ENCODE measurements around the gene CTNNA3.

Gene CTNNA3

DNA sequence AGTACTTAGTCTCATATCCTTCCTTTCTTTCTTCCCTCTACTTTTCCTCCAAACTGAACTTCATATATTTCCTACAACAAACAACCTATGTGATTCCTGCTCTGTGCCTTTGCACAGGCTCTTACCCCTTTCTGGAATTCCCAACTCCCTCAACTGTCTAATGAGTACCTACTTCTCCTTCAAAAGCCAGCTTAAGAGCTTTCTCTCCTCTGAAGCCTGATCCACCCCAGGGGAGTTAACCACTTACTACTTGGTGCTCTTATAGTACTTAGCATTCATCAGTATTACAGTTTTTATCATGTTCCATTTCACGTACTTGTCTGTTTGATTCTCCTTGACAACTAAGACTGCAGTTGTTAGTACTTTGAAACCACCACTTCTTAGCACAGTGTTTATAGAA, 524.0 kb downstream of the CTNNA3 start:
- Histone ChIP-seq H3K36me3 (ENCODE audit: control insufficient read depth in 4 of 4, insufficient read depth in 4 of 4, low read length in 3 of 4) (no peaks in the 10 kb centered on the region), H3K27me3 (replicated peaks in 2 of 5; ENCODE audit: control insufficient read depth in 4 of 5, insufficient read depth in 5 of 5, low read length in 4 of 5) (no peaks in the 10 kb centered on the region), H3K27ac (ENCODE audit: insufficient read depth in 1 of 2, low read depth in 1 of 2, low read length in 2 of 2, poor library complexity in 1 of 2, severe bottlenecking in 2 of 2) (no peak overlapping the region), H3K4me3 (ENCODE audit: control insufficient read depth in 1 of 7, extremely low read depth in 1 of 7, insufficient read depth in 4 of 7, low read depth in 2 of 7, low read length in 6 of 7) (no peak overlapping the region), H3K4me1 (ENCODE audit: control extremely low read depth in 1 of 4, control insufficient read depth in 4 of 4, insufficient read depth in 4 of 4, low read length in 3 of 4) (no peaks in the 10 kb centered on the region), H3K9me3 (ENCODE audit: control extremely low read depth in 1 of 5, control insufficient read depth in 4 of 5, insufficient read depth in 2 of 5, low read depth in 1 of 5, low read length in 4 of 5) (peaks cover 0 to 5% (median 0%) of the 10 kb centered on the region in 5 experiments)
- no peak for DNase-seq
- ChIA-PET CTCF (no interaction called here), POLR2A (no interaction called here)
- whole genome bisulfite sequencing (ENCODE audit: insufficient coverage): no CpG with 5 or more reads among the region's 1 CpG

DNA sequence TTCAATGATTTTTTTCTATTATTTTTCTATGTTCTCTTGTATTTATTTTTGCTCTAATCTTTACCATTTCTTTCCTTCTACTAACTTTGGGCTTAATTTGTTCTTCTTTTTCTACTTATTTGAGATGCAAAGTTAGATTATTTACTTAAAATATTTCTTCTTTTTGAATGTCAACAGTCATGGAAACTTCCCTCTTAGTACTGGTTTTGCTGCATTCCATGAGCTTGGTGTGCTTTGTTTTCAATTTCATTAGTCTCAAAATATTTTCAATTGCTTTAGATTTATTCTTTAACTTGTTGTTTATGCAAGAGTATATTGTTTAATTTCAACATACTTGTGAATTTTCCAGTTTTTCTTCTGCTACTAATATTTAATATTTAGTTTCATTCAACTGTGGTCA, 539.8 kb downstream of the CTNNA3 start:
- CTCF ChIA-PET: no interaction called here
- H3K9me3 ChIP-seq (ENCODE audit: control extremely low read depth in 1 of 5, control insufficient read depth in 4 of 5, insufficient read depth in 2 of 5, low read depth in 1 of 5, low read length in 4 of 5): peaks cover 0 to 3% (median 0%) of the 10 kb centered on the region in 5 experiments
- no peak overlapping the region for H3K4me3 ChIP-seq (ENCODE audit: control insufficient read depth in 1 of 7, extremely low read depth in 1 of 7, insufficient read depth in 4 of 7, low read depth in 2 of 7, low read length in 6 of 7)
- POLR2A ChIA-PET: no interaction called here
- no peaks in the 10 kb centered on the region for H3K36me3 ChIP-seq (ENCODE audit: control insufficient read depth in 4 of 4, insufficient read depth in 4 of 4, low read length in 3 of 4)
- H3K27ac ChIP-seq (ENCODE audit: insufficient read depth in 1 of 2, low read depth in 1 of 2, low read length in 2 of 2, poor library complexity in 1 of 2, severe bottlenecking in 2 of 2): no peak overlapping the region
- no peak for DNase-seq
- no peaks in the 10 kb centered on the region for H3K27me3 ChIP-seq (replicated peaks in 2 of 5; ENCODE audit: control insufficient read depth in 4 of 5, insufficient read depth in 5 of 5, low read length in 4 of 5)
- H3K4me1 ChIP-seq (ENCODE audit: control extremely low read depth in 1 of 4, control insufficient read depth in 4 of 4, insufficient read depth in 4 of 4, low read length in 3 of 4): no peaks in the 10 kb centered on the region

DNA sequence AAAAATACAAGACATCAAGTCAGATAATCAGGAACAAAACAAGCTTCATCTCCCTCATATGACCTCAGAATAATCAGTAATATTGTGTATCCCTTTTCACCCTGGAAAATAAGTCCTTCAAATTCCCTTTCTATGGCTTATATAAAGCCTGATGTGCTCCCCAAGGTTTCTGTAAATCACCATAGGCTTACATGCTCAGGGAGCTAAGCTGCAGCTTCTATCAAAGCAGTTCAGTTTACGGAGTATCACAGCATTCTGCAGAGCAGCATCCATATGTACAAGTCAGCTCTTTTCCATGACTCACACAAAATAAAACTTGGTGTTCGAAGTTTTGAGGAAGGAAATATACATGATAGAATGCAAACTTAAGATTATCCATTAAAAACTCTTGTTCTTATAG, 544.5 kb downstream of the CTNNA3 start:
- Histone ChIP-seq H3K4me1 (ENCODE audit: control extremely low read depth in 1 of 4, control insufficient read depth in 4 of 4, insufficient read depth in 4 of 4, low read length in 3 of 4) (no peaks in the 10 kb centered on the region), H3K27ac (ENCODE audit: insufficient read depth in 1 of 2, low read depth in 1 of 2, low read length in 2 of 2, poor library complexity in 1 of 2, severe bottlenecking in 2 of 2) (no peak overlapping the region), H3K4me3 (ENCODE audit: control insufficient read depth in 1 of 7, extremely low read depth in 1 of 7, insufficient read depth in 4 of 7, low read depth in 2 of 7, low read length in 6 of 7) (no peak overlapping the region), H3K27me3 (replicated peaks in 2 of 5; ENCODE audit: control insufficient read depth in 4 of 5, insufficient read depth in 5 of 5, low read length in 4 of 5) (no peaks in the 10 kb centered on the region), H3K36me3 (ENCODE audit: control insufficient read depth in 4 of 4, insufficient read depth in 4 of 4, low read length in 3 of 4) (no peaks in the 10 kb centered on the region), H3K9me3 (ENCODE audit: control extremely low read depth in 1 of 5, control insufficient read depth in 4 of 5, insufficient read depth in 2 of 5, low read depth in 1 of 5, low read length in 4 of 5) (no peaks in the 10 kb centered on the region)
- ChIA-PET CTCF (no interaction called here), POLR2A (no interaction called here)
- 100% methylated on average over 1 of the region's 2 CpGs for WGBS (ENCODE audit: insufficient coverage)
- no peak for DNase-seq

DNA sequence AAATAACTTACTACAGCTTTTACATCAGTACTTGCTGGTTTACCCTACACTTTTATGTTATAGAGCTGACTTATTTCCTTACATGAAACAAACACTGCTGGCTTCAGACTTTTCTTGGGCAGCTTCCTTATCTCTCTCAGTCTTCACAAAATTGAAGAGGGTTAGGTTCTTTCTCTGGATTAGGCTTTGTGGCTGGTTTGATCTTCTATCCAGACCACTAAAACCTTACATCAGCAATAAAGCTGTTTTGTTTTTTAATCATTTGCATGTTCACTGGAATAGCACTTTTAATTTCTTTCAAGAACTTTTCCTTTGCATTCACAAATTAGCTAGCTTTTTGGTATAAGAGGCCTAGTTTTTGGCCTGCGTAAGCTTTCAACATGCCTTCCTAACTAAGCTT, 551.5 kb downstream of the CTNNA3 start:
- no peaks in the 10 kb centered on the region for H3K4me1 ChIP-seq (ENCODE audit: control extremely low read depth in 1 of 4, control insufficient read depth in 4 of 4, insufficient read depth in 4 of 4, low read length in 3 of 4)
- no peak overlapping the region for H3K4me3 ChIP-seq (ENCODE audit: control insufficient read depth in 1 of 7, extremely low read depth in 1 of 7, insufficient read depth in 4 of 7, low read depth in 2 of 7, low read length in 6 of 7)
- WGBS (ENCODE audit: insufficient coverage): 100% methylated on average over 1 of the region's 1 CpG
- no peaks in the 10 kb centered on the region for H3K27me3 ChIP-seq (replicated peaks in 2 of 5; ENCODE audit: control insufficient read depth in 4 of 5, insufficient read depth in 5 of 5, low read length in 4 of 5)
- ChIA-PET CTCF (no interaction called here), POLR2A (no interaction called here)
- no peaks in the 10 kb centered on the region for H3K36me3 ChIP-seq (ENCODE audit: control insufficient read depth in 4 of 4, insufficient read depth in 4 of 4, low read length in 3 of 4)
- no peak overlapping the region for H3K27ac ChIP-seq (ENCODE audit: insufficient read depth in 1 of 2, low read depth in 1 of 2, low read length in 2 of 2, poor library complexity in 1 of 2, severe bottlenecking in 2 of 2)
- no peaks in the 10 kb centered on the region for H3K9me3 ChIP-seq (ENCODE audit: control extremely low read depth in 1 of 5, control insufficient read depth in 4 of 5, insufficient read depth in 2 of 5, low read depth in 1 of 5, low read length in 4 of 5)
- no peak for DNase-seq

DNA sequence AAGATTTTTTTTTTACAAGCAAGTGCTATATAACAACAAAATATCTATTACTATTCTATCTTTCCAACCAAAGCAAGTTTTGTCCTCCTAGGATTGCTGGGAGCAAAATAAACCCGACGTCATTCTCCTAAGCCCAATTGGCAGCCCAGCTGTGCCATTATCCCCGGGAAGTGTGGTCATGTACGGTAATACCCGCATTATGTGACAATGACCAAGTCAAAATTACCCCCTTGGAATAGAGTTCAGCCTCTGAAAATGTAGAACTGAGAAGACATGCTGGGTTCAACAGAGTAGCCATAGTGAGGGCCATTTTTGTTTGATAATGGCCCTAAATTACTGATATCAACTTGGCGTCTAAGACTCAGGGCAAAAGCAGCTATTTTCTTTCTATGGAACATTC, 554.7 kb downstream of the CTNNA3 start:
- H3K4me3 ChIP-seq (ENCODE audit: control insufficient read depth in 1 of 7, extremely low read depth in 1 of 7, insufficient read depth in 4 of 7, low read depth in 2 of 7, low read length in 6 of 7): no peak overlapping the region
- no peaks in the 10 kb centered on the region for H3K27me3 ChIP-seq (replicated peaks in 2 of 5; ENCODE audit: control insufficient read depth in 4 of 5, insufficient read depth in 5 of 5, low read length in 4 of 5)
- WGBS (ENCODE audit: insufficient coverage): 60% methylated on average over 5 of the region's 6 CpGs
- no peak for DNase-seq
- ChIA-PET POLR2A (no interaction called here), CTCF (interaction anchor here (0.7 kb wide), 2 partner anchors 11 to 1053 kb away, joined by 3 read pairs; no protein-coding TSS in a partner anchor)
- H3K36me3 ChIP-seq (ENCODE audit: control insufficient read depth in 4 of 4, insufficient read depth in 4 of 4, low read length in 3 of 4): no peaks in the 10 kb centered on the region
- H3K4me1 ChIP-seq (ENCODE audit: control extremely low read depth in 1 of 4, control insufficient read depth in 4 of 4, insufficient read depth in 4 of 4, low read length in 3 of 4): no peaks in the 10 kb centered on the region
- H3K9me3 ChIP-seq (ENCODE audit: control extremely low read depth in 1 of 5, control insufficient read depth in 4 of 5, insufficient read depth in 2 of 5, low read depth in 1 of 5, low read length in 4 of 5): no peaks in the 10 kb centered on the region
- no peak overlapping the region for H3K27ac ChIP-seq (ENCODE audit: insufficient read depth in 1 of 2, low read depth in 1 of 2, low read length in 2 of 2, poor library complexity in 1 of 2, severe bottlenecking in 2 of 2)

DNA sequence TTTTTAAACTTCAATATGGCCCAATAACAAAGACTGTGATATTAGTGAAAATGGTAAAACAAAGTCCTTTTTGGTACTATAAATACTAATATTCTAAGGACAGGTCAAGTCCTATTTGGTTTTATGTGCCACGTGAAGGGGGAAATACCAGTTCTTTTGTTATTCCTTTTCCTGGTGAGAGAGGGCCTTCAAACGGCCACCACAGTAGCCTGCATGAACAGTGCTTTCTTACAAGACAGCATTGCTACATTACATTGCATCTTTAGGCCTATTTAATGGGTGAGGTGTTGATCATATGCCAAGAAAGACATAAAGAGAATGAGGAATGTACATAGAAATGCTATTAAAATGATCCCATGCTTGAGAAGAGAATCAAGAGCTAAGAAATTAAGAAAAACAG, 555.4 kb downstream of the CTNNA3 start:
- CTCF ChIA-PET: interaction anchor here (0.7 to 0.9 kb wide), 2 partner anchors 14 to 1053 kb away, joined by 3 read pairs; no protein-coding TSS in a partner anchor
- POLR2A ChIA-PET: no interaction called here
- no peaks in the 10 kb centered on the region for H3K4me1 ChIP-seq (ENCODE audit: control extremely low read depth in 1 of 4, control insufficient read depth in 4 of 4, insufficient read depth in 4 of 4, low read length in 3 of 4)
- no peak overlapping the region for H3K4me3 ChIP-seq (ENCODE audit: control insufficient read depth in 1 of 7, extremely low read depth in 1 of 7, insufficient read depth in 4 of 7, low read depth in 2 of 7, low read length in 6 of 7)
- no peaks in the 10 kb centered on the region for H3K9me3 ChIP-seq (ENCODE audit: control extremely low read depth in 1 of 5, control insufficient read depth in 4 of 5, insufficient read depth in 2 of 5, low read depth in 1 of 5, low read length in 4 of 5)
- H3K27ac ChIP-seq (ENCODE audit: insufficient read depth in 1 of 2, low read depth in 1 of 2, low read length in 2 of 2, poor library complexity in 1 of 2, severe bottlenecking in 2 of 2): no peak overlapping the region
- no peaks in the 10 kb centered on the region for H3K36me3 ChIP-seq (ENCODE audit: control insufficient read depth in 4 of 4, insufficient read depth in 4 of 4, low read length in 3 of 4)
- H3K27me3 ChIP-seq (replicated peaks in 2 of 5; ENCODE audit: control insufficient read depth in 4 of 5, insufficient read depth in 5 of 5, low read length in 4 of 5): no peaks in the 10 kb centered on the region
- no CpG with 5 or more reads among the region's 2 CpGs for WGBS (ENCODE audit: insufficient coverage)
- no peak for DNase-seq

DNA sequence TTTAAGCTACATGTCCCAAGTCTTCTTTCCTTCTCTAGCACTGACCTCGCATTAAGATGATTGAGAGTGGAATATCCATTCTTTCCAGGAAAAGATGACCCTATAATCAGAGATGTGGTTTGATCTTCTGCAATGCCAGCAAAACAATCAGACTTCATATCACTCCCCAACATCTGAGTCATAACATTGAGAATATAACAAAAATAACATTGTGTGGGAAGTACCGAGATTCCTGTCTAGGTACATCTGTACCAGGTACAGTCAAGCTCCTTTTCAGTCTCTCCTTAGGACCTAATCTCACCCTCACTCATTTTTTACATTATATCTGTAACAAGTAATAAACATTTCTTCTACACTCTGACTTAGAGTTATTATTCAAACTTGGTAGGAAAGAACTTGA, 568.6 kb downstream of the CTNNA3 start:
- CTCF ChIA-PET: no interaction called here
- H3K27ac ChIP-seq (ENCODE audit: insufficient read depth in 1 of 2, low read depth in 1 of 2, low read length in 2 of 2, poor library complexity in 1 of 2, severe bottlenecking in 2 of 2): no peak overlapping the region
- no peaks in the 10 kb centered on the region for H3K36me3 ChIP-seq (ENCODE audit: control insufficient read depth in 4 of 4, insufficient read depth in 4 of 4, low read length in 3 of 4)
- no peak overlapping the region for H3K4me3 ChIP-seq (ENCODE audit: control insufficient read depth in 1 of 7, extremely low read depth in 1 of 7, insufficient read depth in 4 of 7, low read depth in 2 of 7, low read length in 6 of 7)
- peaks cover 0 to 2% (median 0%) of the 10 kb centered on the region in 5 experiments for H3K27me3 ChIP-seq (replicated peaks in 2 of 5; ENCODE audit: control insufficient read depth in 4 of 5, insufficient read depth in 5 of 5, low read length in 4 of 5)
- POLR2A ChIA-PET: no interaction called here
- DNase-seq: no peak
- H3K9me3 ChIP-seq (ENCODE audit: control extremely low read depth in 1 of 5, control insufficient read depth in 4 of 5, insufficient read depth in 2 of 5, low read depth in 1 of 5, low read length in 4 of 5): peaks cover 0 to 1% (median 0%) of the 10 kb centered on the region in 5 experiments
- no CpG with 5 or more reads among the region's 2 CpGs for WGBS (ENCODE audit: insufficient coverage)
- H3K4me1 ChIP-seq (ENCODE audit: control extremely low read depth in 1 of 4, control insufficient read depth in 4 of 4, insufficient read depth in 4 of 4, low read length in 3 of 4): no peaks in the 10 kb centered on the region
